Fibroblast of lung (primary cell): Measurements from ENCODE around the gene RNF223. TPM values are rescaled to one million over a fixed set of nuclear protein-coding genes. Genes with fewer than 3 reads are reported as not detected.

Experiments used
- DNase-seq, 2 donors: peaks; one replicate each; pipeline versions ENCODE4 v3.0.0 to v3.0.0-alpha.2; 2010; ENCODE audit warnings: low read depth in 2 of 2
- H2AFZ ChIP-seq: 2 replicates; pipeline ENCODE4 v1.5.1; 2012; ENCODE audit warnings: low read length, control low read depth, inconsistent platforms
- H3K27ac ChIP-seq: 2 replicates; pipeline ENCODE4 v1.5.1; 2011; ENCODE audit warnings: low read length, control low read depth; ENCODE audit not compliant: insufficient read depth
- H3K27me3 ChIP-seq: 2 replicates; pipeline ENCODE4 v1.5.1; 2011; ENCODE audit warnings: mild to moderate bottlenecking, low read length; ENCODE audit not compliant: control insufficient read depth, insufficient read depth
- H3K36me3 ChIP-seq: 2 replicates; pipeline ENCODE4 v1.5.1; 2011; ENCODE audit warnings: low read length; ENCODE audit not compliant: control insufficient read depth, insufficient read depth
- H3K4me1 ChIP-seq: 2 replicates; pipeline ENCODE4 v1.5.1; 2011; ENCODE audit warnings: low read length; ENCODE audit not compliant: control insufficient read depth, insufficient read depth; ENCODE audit errors: extremely low read depth
- H3K4me2 ChIP-seq: 2 replicates; pipeline ENCODE4 v1.5.1; 2011; ENCODE audit warnings: low read length, control low read depth; ENCODE audit not compliant: insufficient read depth; ENCODE audit errors: extremely low read depth
- H3K4me3 ChIP-seq, 4 experiments: fragments of 200-600 bp in 1 of 4; sonication (generic) in 1 of 4; replicated peaks in 1 of 4; 2 replicates each; pipeline ENCODE4 v1.5.1; 2011 to 2016; ENCODE audit warnings: low read length in 4 of 4, low read depth in 3 of 4, mild to moderate bottlenecking in 3 of 4, control low read depth in 2 of 4, inconsistent platforms in 1 of 4, mixed read lengths in 1 of 4; ENCODE audit not compliant: insufficient read depth in 1 of 4; ENCODE audit errors: control extremely low read depth in 1 of 4
- H3K79me2 ChIP-seq: 2 replicates; pipeline ENCODE4 v1.5.1; 2012; ENCODE audit warnings: mild to moderate bottlenecking, low read length, inconsistent platforms; ENCODE audit not compliant: control insufficient read depth, insufficient read depth
- H3K9ac ChIP-seq: 2 replicates; pipeline ENCODE4 v1.5.1; 2011; ENCODE audit warnings: mild to moderate bottlenecking, low read length, control low read depth; ENCODE audit not compliant: insufficient read depth
- H3K9me3 ChIP-seq: 2 replicates; pipeline ENCODE4 v1.5.1; 2012; ENCODE audit warnings: low read depth, low read length; ENCODE audit not compliant: control insufficient read depth, insufficient read depth
- H4K20me1 ChIP-seq: 2 replicates; pipeline ENCODE4 v1.5.1; 2011; ENCODE audit warnings: low read length; ENCODE audit not compliant: control insufficient read depth, insufficient read depth; ENCODE audit errors: extremely low read depth
- EZH2 ChIP-seq: IDR thresholded peaks from 2 replicates; pipeline ENCODE4 v1.5.1; 2012; ENCODE audit warnings: low read length, control low read depth, mild to moderate bottlenecking; ENCODE audit errors: missing control alignments
- polyA plus RNA-seq, 2 donors: library from polyadenylated mRNA; depleted of rRNA in 1 of 2; stranded (reverse) in 1 of 2; unstranded in 1 of 2; fragments of >200 nt; gene quantifications; 2 replicates each; pipeline ENCODE4 v1.2.1, GENCODE V29; 2011 to 2012; ENCODE audit warnings: missing spikeins in 1 of 2
- total RNA-seq: library from RNA; depleted of rRNA; stranded (reverse); fragments of >200 nt; gene quantifications from 2 replicates; pipeline ENCODE4 v1.2.1, GENCODE V29; 2014
- TF ChIP-seq, protein P1 (sequence below), 2 donors: IDR thresholded peaks in 1 of 2; conservative IDR thresholded peaks in 1 of 2; 1 replicate in 1 of 2; 2 replicates in 1 of 2; pipeline ENCODE4 v1.5.1; 2011 to 2012; ENCODE audit warnings: low read length in 2 of 2, control low read depth in 1 of 2, inconsistent platforms in 1 of 2, low read depth in 1 of 2, mild to moderate bottlenecking in 1 of 2

RNF223 gene
- total and polyA plus RNA-seq, 2 donors (not counting 1 experiment from before 2014, with no cell fraction given): not detected

DNA sequence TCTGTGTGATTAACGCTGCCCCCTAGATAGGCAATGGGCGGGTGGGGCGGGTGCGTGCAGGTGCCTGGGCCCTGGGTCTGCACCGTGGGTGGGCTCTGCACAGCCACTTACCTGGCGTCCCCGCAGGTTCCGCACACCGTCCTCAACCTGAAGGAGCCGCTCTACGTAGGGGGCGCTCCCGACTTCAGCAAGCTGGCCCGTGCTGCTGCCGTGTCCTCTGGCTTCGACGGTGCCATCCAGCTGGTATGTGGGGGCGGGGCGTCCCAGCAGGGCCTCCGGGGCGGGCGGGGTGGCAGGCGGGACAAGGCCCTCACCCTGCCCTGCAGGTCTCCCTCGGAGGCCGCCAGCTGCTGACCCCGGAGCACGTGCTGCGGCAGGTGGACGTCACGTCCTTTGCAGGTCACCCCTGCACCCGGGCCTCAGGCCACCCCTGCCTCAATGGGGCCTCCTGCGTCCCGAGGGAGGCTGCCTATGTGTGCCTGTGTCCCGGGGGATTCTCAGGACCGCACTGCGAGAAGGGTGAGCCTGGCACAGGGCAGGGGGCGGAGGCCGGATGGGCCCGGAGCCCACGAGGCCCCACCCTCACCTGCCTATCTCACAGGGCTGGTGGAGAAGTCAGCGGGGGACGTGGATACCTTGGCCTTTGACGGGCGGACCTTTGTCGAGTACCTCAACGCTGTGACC, 22.8 kb downstream of the RNF223 start:
- no peak for TF ChIP-seq EZH2
- TF ChIP-seq, protein P1, sequence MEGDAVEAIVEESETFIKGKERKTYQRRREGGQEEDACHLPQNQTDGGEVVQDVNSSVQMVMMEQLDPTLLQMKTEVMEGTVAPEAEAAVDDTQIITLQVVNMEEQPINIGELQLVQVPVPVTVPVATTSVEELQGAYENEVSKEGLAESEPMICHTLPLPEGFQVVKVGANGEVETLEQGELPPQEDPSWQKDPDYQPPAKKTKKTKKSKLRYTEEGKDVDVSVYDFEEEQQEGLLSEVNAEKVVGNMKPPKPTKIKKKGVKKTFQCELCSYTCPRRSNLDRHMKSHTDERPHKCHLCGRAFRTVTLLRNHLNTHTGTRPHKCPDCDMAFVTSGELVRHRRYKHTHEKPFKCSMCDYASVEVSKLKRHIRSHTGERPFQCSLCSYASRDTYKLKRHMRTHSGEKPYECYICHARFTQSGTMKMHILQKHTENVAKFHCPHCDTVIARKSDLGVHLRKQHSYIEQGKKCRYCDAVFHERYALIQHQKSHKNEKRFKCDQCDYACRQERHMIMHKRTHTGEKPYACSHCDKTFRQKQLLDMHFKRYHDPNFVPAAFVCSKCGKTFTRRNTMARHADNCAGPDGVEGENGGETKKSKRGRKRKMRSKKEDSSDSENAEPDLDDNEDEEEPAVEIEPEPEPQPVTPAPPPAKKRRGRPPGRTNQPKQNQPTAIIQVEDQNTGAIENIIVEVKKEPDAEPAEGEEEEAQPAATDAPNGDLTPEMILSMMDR (conservative IDR thresholded peaks at IDR 0.05 in 1 of 2, IDR thresholded peaks at IDR 0.05 in 1 of 2; ENCODE audit: low read depth in 1 of 2, low read length in 2 of 2): no peak
- no peaks in the 10 kb centered on the region for H4K20me1 ChIP-seq
- DNase-seq: no peak
- H3K9ac ChIP-seq: no peak overlapping the region
- H3K4me2 ChIP-seq: no peak overlapping the region
- no peaks in the 10 kb centered on the region for H3K79me2 ChIP-seq
- H3K27ac ChIP-seq: no peak overlapping the region
- H3K27me3 ChIP-seq: no peaks in the 10 kb centered on the region
- H3K4me1 ChIP-seq: no peaks in the 10 kb centered on the region
- H3K36me3 ChIP-seq: peaks cover 4% of the 10 kb centered on the region
- H3K9me3 ChIP-seq: no peaks in the 10 kb centered on the region
- H2AFZ ChIP-seq: no peak overlapping the region
- H3K4me3 ChIP-seq: no peak overlapping the region

DNA sequence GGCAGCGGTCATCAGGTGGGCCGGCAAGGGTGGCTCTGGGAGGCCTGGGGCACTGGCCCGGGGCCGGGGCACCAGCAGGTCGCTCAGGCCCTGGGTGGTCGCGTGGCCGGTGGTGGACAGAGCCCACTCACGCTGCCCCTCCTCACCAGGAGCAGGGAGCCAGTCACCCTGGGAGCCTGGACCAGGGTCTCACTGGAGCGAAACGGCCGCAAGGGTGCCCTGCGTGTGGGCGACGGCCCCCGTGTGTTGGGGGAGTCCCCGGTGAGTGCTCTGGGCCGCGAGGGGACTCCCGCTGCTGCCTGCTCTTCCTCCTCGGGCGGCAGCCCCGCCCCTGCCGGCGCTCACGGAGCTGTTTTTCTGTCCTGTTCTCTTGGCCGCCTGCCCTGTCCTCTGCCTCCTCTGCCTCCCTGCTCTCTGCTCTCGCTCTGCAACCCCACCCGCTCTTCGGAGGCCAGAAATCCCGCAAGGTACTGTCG, 23.5 kb downstream of the RNF223 start:
- Histone ChIP-seq H3K4me3 (no peak overlapping the region), H3K36me3 (peaks cover 7% of the 10 kb centered on the region), H2AFZ (no peak overlapping the region), H3K27ac (no peak overlapping the region), H4K20me1 (no peaks in the 10 kb centered on the region), H3K4me2 (no peak overlapping the region), H3K4me1 (no peaks in the 10 kb centered on the region), H3K79me2 (no peaks in the 10 kb centered on the region), H3K9ac (no peak overlapping the region), H3K9me3 (no peaks in the 10 kb centered on the region), H3K27me3 (no peaks in the 10 kb centered on the region)
- no peak for DNase-seq
- no peak for TF ChIP-seq EZH2
- TF ChIP-seq, protein P1 (conservative IDR thresholded peaks at IDR 0.05 in 1 of 2, IDR thresholded peaks at IDR 0.05 in 1 of 2; ENCODE audit: low read depth in 1 of 2, low read length in 2 of 2): no peak

DNA sequence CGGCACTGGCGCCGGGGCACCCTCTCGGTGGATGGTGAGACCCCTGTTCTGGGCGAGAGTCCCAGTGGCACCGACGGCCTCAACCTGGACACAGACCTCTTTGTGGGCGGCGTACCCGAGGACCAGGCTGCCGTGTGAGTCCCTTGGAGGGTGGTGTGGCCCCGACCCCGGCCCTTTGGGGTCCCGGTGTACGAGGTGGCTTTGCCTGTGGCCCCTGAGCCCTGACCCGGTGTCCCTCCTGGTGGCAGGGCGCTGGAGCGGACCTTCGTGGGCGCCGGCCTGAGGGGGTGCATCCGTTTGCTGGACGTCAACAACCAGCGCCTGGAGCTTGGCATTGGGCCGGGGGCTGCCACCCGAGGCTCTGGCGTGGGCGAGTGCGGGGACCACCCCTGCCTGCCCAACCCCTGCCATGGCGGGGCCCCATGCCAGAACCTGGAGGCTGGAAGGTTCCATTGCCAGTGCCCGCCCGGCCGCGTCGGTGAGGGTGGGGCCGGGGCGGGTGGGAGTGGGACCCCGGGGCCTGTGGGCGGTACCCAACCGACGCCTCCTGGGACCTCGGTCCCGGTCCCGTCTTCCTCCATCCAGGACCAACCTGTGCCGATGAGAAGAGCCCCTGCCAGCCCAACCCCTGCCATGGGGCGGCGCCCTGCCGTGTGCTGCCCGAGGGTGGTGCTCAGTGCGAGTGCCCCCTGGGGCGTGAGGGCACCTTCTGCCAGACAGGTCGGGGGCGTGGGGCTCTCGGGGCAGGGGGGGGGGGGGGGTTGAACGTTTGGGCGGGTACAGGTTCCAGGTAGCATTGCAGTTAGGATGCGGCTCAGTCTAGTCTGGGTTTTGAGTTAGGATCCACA, 24.6 kb downstream of the RNF223 start:
- H3K4me1 ChIP-seq: no peaks in the 10 kb centered on the region
- H4K20me1 ChIP-seq: no peaks in the 10 kb centered on the region
- no peak overlapping the region for H3K9ac ChIP-seq
- H3K27me3 ChIP-seq: no peaks in the 10 kb centered on the region
- no peak overlapping the region for H3K4me3 ChIP-seq
- H3K27ac ChIP-seq: no peak overlapping the region
- H3K4me2 ChIP-seq: no peak overlapping the region
- no peak for TF ChIP-seq EZH2
- TF ChIP-seq, protein P1 (conservative IDR thresholded peaks at IDR 0.05 in 1 of 2, IDR thresholded peaks at IDR 0.05 in 1 of 2; ENCODE audit: low read depth in 1 of 2, low read length in 2 of 2): no peak
- H3K36me3 ChIP-seq: peaks cover 7% of the 10 kb centered on the region
- no peak overlapping the region for H2AFZ ChIP-seq
- H3K9me3 ChIP-seq: no peaks in the 10 kb centered on the region
- DNase-seq: no peak
- H3K79me2 ChIP-seq: no peaks in the 10 kb centered on the region
